GM18498 (cell line): Measurements from ENCODE around the gene VWDE.

Source experiments
- ATAC-seq: cut with Tn5 transposase; IDR thresholded peaks from one replicate; pipeline ENCODE4 v1.9.1; 2021; ENCODE audit warnings: mild to moderate bottlenecking, moderate library complexity; ENCODE audit not compliant: unreplicated experiment

The VWDE gene

GRCh38 chr7:12294701-12295100, 109.0 kb downstream of the VWDE start:
- peak; percentile 56 for ATAC-seq

DNA sequence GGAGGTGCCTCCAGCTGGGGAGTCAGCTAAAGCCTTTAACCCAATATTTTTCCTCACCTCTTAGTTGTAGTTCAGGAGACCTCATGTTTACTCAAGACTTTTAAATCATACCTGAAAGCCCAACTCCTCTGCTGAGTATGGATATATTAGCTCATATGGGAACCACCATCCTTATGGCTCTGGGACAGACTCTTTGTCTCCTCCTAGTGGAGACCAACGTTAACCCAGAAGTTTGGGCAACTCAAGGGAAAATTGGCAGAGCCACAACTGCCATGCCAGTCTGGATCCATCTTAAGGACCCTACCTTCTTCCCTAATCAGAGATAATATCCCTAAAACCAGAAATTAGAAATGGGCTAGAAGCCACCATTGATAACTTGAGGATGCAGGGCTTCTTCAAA, 111.8 kb downstream of the VWDE start:
- ATAC-seq: peak; percentile 50

DNA sequence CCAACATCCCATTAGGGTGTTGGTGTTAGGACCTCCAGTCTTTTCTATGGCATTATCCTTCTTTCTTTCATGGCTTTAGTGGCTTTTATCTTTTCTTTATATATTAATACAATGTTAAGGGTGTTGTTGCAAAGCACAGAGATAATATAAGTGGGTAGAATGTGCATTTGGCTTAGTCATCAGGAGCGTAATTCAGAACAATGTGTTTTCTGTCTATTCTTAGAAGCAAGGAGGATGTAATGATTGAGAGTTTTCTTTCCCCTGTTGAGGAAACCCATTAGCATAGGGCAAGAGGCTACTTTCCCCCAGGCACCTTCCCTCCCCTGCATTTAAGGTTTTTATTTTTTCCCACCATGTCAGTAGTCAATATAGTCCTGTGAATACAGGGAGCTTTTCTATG, 112.9 kb downstream of the VWDE start:
- ATAC-seq: no peak

- no peak for ATAC-seq
These were observed 113.7 kb downstream of the VWDE start for GRCh38 chr7:12289996-12290395.

- no peak for ATAC-seq
These were observed 115.8 kb downstream of the VWDE start for GRCh38 chr7:12287901-12288300.

- no peak for ATAC-seq
These were observed 122.6 kb downstream of the VWDE start for GRCh38 chr7:12281038-12281437.
